GM23338 (cell line): ENCODE results near the gene OR2B2. TPM values are rescaled to one million over a fixed set of nuclear protein-coding genes. Genes with fewer than 3 reads are reported as not detected.
"Not testable (repeated sequence)": the region's sequence is repeated elsewhere in the genome, so short reads cannot be mapped to it uniquely, and the experiment has no call there.

ENCODE experiments used
- ATAC-seq: fragments of 200-7000 bp; cut with Tn5 transposase; 3 replicates; pipeline ENCODE4 v1.9.1; 2020
- DNase-seq: peaks from one replicate; pipeline ENCODE4 v3.0.0-alpha.2; 2015; ENCODE audit warnings: low spot score
- H2AFZ ChIP-seq: fragments of 200-600 bp; sonication (generic); 2 replicates; pipeline ENCODE4 v1.8.0; 2016; ENCODE audit warnings: antibody characterized with exemption, mild to moderate bottlenecking, moderate library complexity
- H3F3A ChIP-seq: fragments of 200-600 bp; sonication (generic); replicated peaks from 2 replicates; pipeline ENCODE4 v1.8.0; 2017; ENCODE audit warnings: antibody characterized with exemption, mixed run types, low read depth
- H3K27ac ChIP-seq: fragments of 200-600 bp; sonication (generic); 2 replicates; pipeline ENCODE4 v1.6.1; 2016; ENCODE audit warnings: low read depth
- H3K27me3 ChIP-seq: fragments of 200-600 bp; sonication (generic); 2 replicates; pipeline ENCODE4 v1.8.0; 2016; ENCODE audit warnings: mild to moderate bottlenecking, mixed run types, moderate library complexity; ENCODE audit not compliant: insufficient read depth
- H3K36me3 ChIP-seq: fragments of 200-600 bp; sonication (generic); 2 replicates; pipeline ENCODE4 v1.8.0; 2016; ENCODE audit warnings: mild to moderate bottlenecking; ENCODE audit not compliant: insufficient read depth
- H3K4me1 ChIP-seq: fragments of 200-600 bp; sonication (generic); 2 replicates; pipeline ENCODE4 v1.8.0; 2016; ENCODE audit warnings: mild to moderate bottlenecking, moderate library complexity; ENCODE audit not compliant: insufficient read depth
- H3K4me2 ChIP-seq: fragments of 200-600 bp; sonication (generic); 2 replicates; pipeline ENCODE4 v1.7.1; 2017; ENCODE audit warnings: mixed run types
- H3K4me3 ChIP-seq: fragments of 200-600 bp; sonication (generic); 2 replicates; pipeline ENCODE4 v1.6.1; 2016; ENCODE audit warnings: mixed run types
- H3K79me2 ChIP-seq: fragments of 200-600 bp; sonication (generic); replicated peaks from 2 replicates; pipeline ENCODE4 v1.8.0; 2017; ENCODE audit warnings: mild to moderate bottlenecking; ENCODE audit not compliant: insufficient read depth
- H3K9me2 ChIP-seq: fragments of 200-600 bp; sonication (generic); 2 replicates; pipeline ENCODE4 v1.8.0; 2017; ENCODE audit not compliant: insufficient read depth
- H4K20me1 ChIP-seq: fragments of 200-600 bp; sonication (generic); replicated peaks from 2 replicates; pipeline ENCODE4 v1.8.0; 2017; ENCODE audit warnings: mild to moderate bottlenecking; ENCODE audit not compliant: insufficient read depth
- H3K27ac Mint-ChIP-seq: 2 replicates; pipeline ENCODE4 v1.8.0; 2020; ENCODE audit warnings: inconsistent platforms, mild to moderate bottlenecking, moderate library complexity, mixed read lengths
- H3K27me3 Mint-ChIP-seq: 3 replicates; pipeline ENCODE4 v1.8.0; 2022; ENCODE audit warnings: low read depth, mild to moderate bottlenecking, moderate library complexity, mixed read lengths, inconsistent platforms; ENCODE audit not compliant: insufficient read depth, poor library complexity
- H3K36me3 Mint-ChIP-seq: 3 replicates; pipeline ENCODE4 v1.8.0; 2021; ENCODE audit warnings: low read depth, mild to moderate bottlenecking, inconsistent platforms, moderate library complexity, mixed read lengths
- H3K4me1 Mint-ChIP-seq: 3 replicates; pipeline ENCODE4 v1.8.0; 2020; ENCODE audit warnings: mild to moderate bottlenecking, inconsistent platforms, mixed read lengths
- H3K4me3 Mint-ChIP-seq: 3 replicates; pipeline ENCODE4 v1.8.0; 2021; ENCODE audit warnings: moderate library complexity, mild to moderate bottlenecking, inconsistent platforms, mixed read lengths
- H3K9me3 Mint-ChIP-seq: 3 replicates; pipeline ENCODE4 v1.8.0; 2020; ENCODE audit warnings: moderate library complexity, mild to moderate bottlenecking, inconsistent platforms, mixed read lengths
- CREB1 ChIP-seq: fragments of 250-450 bp; sonication (Bioruptor Pico); IDR thresholded peaks from 2 replicates; pipeline ENCODE4 v1.5.0; 2020; ENCODE audit warnings: low read depth, mild to moderate bottlenecking, moderate library complexity
- EZH2 ChIP-seq: fragments of 200-600 bp; sonication (generic); IDR thresholded peaks from one replicate; pipeline ENCODE4 v1.8.0; 2017; ENCODE audit warnings: antibody characterized with exemption, mild to moderate bottlenecking, low read depth; ENCODE audit not compliant: unreplicated experiment
- ZNF462 ChIP-seq: fragments of 250-450 bp; sonication (Bioruptor Pico); IDR thresholded peaks from 2 replicates; pipeline ENCODE4 v1.5.0; 2020; ENCODE audit warnings: mild to moderate bottlenecking, moderate library complexity
- polyA plus RNA-seq: library from polyadenylated mRNA; unstranded; fragments of >200 nt; fragmentation: Nextera tagmentation; extraction: Ambion mirVana; gene quantifications from 2 replicates; pipeline ENCODE4 v1.2.1, GENCODE V29; 2016
- total RNA-seq: library from RNA; depleted of rRNA; stranded (reverse); fragments of >200 nt; shearing (Covaris generic); gene quantifications from 2 replicates; pipeline ENCODE4 v1.2.3, GENCODE V29; 2014

OR2B2 gene
- total and polyA plus RNA-seq, 2 experiments from 2014 or later, result 0.38 TPM; not detected in 1

- Histone ChIP-seq H3F3A (no peaks in the 10 kb centered on the region), H3K4me2 (peak overlapping the region; percentile 81), H4K20me1 (no peaks in the 10 kb centered on the region), H2AFZ (no peak overlapping the region), H3K9me2 (no peaks in the 10 kb centered on the region), H3K27me3 (no peaks in the 10 kb centered on the region), H3K4me1 (peaks cover 18% of the 10 kb centered on the region; the same call in 1 of the 2 replicates), H3K79me2 (peaks cover 20% of the 10 kb centered on the region; the same call in 1 of the 2 replicates), H3K4me3 (peak overlapping the region; percentile 74), H3K36me3 (no peaks in the 10 kb centered on the region), H3K27ac (no peak overlapping the region)
- H3K4me3 Mint-ChIP-seq, result peak overlapping the region; percentile 90
- TF ChIP-seq ZNF462 (CRISPR knock-in tag) (no peak), CREB1 (CRISPR knock-in tag) (no peak), EZH2 (no peak)
- peaks cover 7% of the 10 kb centered on the region; the same call in 2 of the 3 replicates for H3K9me3 Mint-ChIP-seq
- peaks cover 13% of the 10 kb centered on the region for H3K27me3 Mint-ChIP-seq
- H3K27ac Mint-ChIP-seq, result no peak overlapping the region
- peaks cover 2% of the 10 kb centered on the region; the same call in 2 of the 3 replicates for H3K36me3 Mint-ChIP-seq
- ATAC-seq, result no peak
- H3K4me1 Mint-ChIP-seq, result peaks cover 27% of the 10 kb centered on the region; the same call in 2 of the 3 replicates
- DNase-seq, result peak; percentile 40
Measured at GRCh38 chr6:27901801-27902200, 10.4 kb downstream of the OR2B2 start.

GRCh38 chr6:27900197-27900596, 12.0 kb downstream of the OR2B2 start:
- Histone ChIP-seq H3K79me2 (peaks cover 33% of the 10 kb centered on the region), H3K4me1 (peaks cover 18% of the 10 kb centered on the region; the same call in 1 of the 2 replicates)
- not testable (repeated sequence) for H3K9me3 Mint-ChIP-seq, H3K4me2 ChIP-seq, H3K27me3 ChIP-seq, DNase-seq, H3K27ac ChIP-seq, H3K9me2 ChIP-seq, ATAC-seq, H3K4me3 ChIP-seq, H3K4me3 Mint-ChIP-seq, H3K27ac Mint-ChIP-seq, H3K36me3 ChIP-seq, H4K20me1 ChIP-seq, H2AFZ ChIP-seq, H3K36me3 Mint-ChIP-seq, H3F3A ChIP-seq
- peaks cover 36% of the 10 kb centered on the region; the same call in 2 of the 3 replicates for H3K4me1 Mint-ChIP-seq
- peaks cover 17% of the 10 kb centered on the region for H3K27me3 Mint-ChIP-seq
